Esophagus muscularis mucosa (tissue), 4 donors: Measurements from ENCODE around the gene POLR3F. TPM values are rescaled to one million over a fixed set of nuclear protein-coding genes. Genes with fewer than 3 reads are reported as not detected.

Experiments
- DNase-seq: peaks from one replicate; pipeline ENCODE4 v3.0.0-alpha.2; 2017; ENCODE audit errors: extremely low spot score
- H3K27ac ChIP-seq, 4 donors: fragments of 200-600 bp; sonication (generic); replicated peaks in 1 of 4; 1 replicate in 3 of 4; 2 replicates in 1 of 4; pipeline ENCODE4 v1.5.1; 2016 to 2019; ENCODE audit warnings: mild to moderate bottlenecking in 1 of 4
- H3K27me3 ChIP-seq, 4 donors: fragments of 200-600 bp; sonication (generic); one replicate each; pipeline versions ENCODE4 v1.5.1 to v1.6.0; 2016 to 2019
- H3K36me3 ChIP-seq, 4 donors: fragments of 200-600 bp; sonication (generic); one replicate each; pipeline ENCODE4 v1.5.1; 2016 to 2019
- H3K4me1 ChIP-seq, 4 donors: fragments of 200-600 bp; sonication (generic); one replicate each; pipeline ENCODE4 v1.5.1; 2016 to 2019
- H3K4me3 ChIP-seq, 4 donors: fragments of 200-600 bp; sonication (generic); 1 replicate in 2 of 4; 2 replicates in 2 of 4; pipeline ENCODE4 v1.5.1; 2016 to 2019; ENCODE audit warnings: mild to moderate bottlenecking in 4 of 4, moderate library complexity in 1 of 4
- H3K9me3 ChIP-seq, 4 donors: fragments of 200-600 bp; sonication (generic); 1 replicate in 3 of 4; 2 replicates in 1 of 4; pipeline ENCODE4 v1.5.1; 2016 to 2019
- CTCF ChIP-seq, 3 experiments: fragments of 200-600 bp in 2 of 3; fragments of 450-650 bp in 1 of 3; sonication (generic) in 2 of 3; IDR thresholded peaks; one replicate each; pipeline ENCODE4 v1.5.1; 2017 to 2019; ENCODE audit warnings: antibody characterized with exemption in 3 of 3, mild to moderate bottlenecking in 2 of 3, moderate library complexity in 1 of 3
- EP300 ChIP-seq: sonication (generic); formaldehyde crosslinking; IDR thresholded peaks from one replicate; pipeline ENCODE4 v1.6.1; 2017; ENCODE audit warnings: antibody characterized with exemption
- POLR2A ChIP-seq: fragments of 450-650 bp; IDR thresholded peaks from one replicate; pipeline ENCODE4 v1.6.1; 2017; ENCODE audit warnings: antibody characterized with exemption, moderate library complexity, mild to moderate bottlenecking, low read depth
- POLR2AphosphoS5 ChIP-seq, 2 donors: sonication (generic); formaldehyde crosslinking; IDR thresholded peaks; one replicate each; pipeline ENCODE4 v1.6.1; 2017; ENCODE audit warnings: antibody characterized with exemption in 2 of 2
- WGBS: methylation state at CpG from one replicate; pipeline ENCODE4 v1.1.5; 2018; 5-methylcytosine and 5-hydroxymethylcytosine counted together
- intact Hi-C: fragments of 100-400 bp; cut with DNase I; formaldehyde crosslinking; loops from one replicate; pipeline ENCODE4 v1.15.1; 2023
- total RNA-seq, 4 donors: library from RNA; depleted of rRNA; stranded (reverse); fragments of >200 nt; gene quantifications; one replicate each; pipeline versions ENCODE4 v1.1.0 to v1.2.1, GENCODE V29; 2016

POLR3F gene
- total RNA-seq, 4 donors from 2014 or later, result 9.1 to 13.3 (median 11.0) TPM

GRCh38 chr20:18477821-18478220 lies 10.6 kb downstream of the POLR3F start:
- 85% methylated on average over 1 of the region's 1 CpG for WGBS

GRCh38 chr20:18481596-18481995 lies 14.4 kb downstream of the POLR3F start:
- DNase-seq, result no peak
- intact Hi-C loops, result no loop called here
- Histone ChIP-seq H3K27me3 (no peaks in the 10 kb centered on the region), H3K9me3 (no peaks in the 10 kb centered on the region), H3K4me3 (no peak overlapping the region), H3K27ac (no peak overlapping the region), H3K4me1 (no peaks in the 10 kb centered on the region), H3K36me3 (peaks cover 30 to 95% (median 85%) of the 10 kb centered on the region in 4 donors)
- TF ChIP-seq CTCF (IDR thresholded peaks at IDR 0.05), result no peak
- no peak for TF ChIP-seq POLR2A
- TF ChIP-seq EP300, result no peak
- no peak for TF ChIP-seq POLR2AphosphoS5 (IDR thresholded peaks at IDR 0.05)
- 90% methylated on average over 4 of the region's 4 CpGs for WGBS

More at GRCh38 chr20:18477821-18478220, 10.6 kb downstream of the POLR3F start:
- TF ChIP-seq CTCF (IDR thresholded peaks at IDR 0.05) (no peak), POLR2AphosphoS5 (IDR thresholded peaks at IDR 0.05) (no peak), EP300 (no peak), POLR2A (no peak)
- Histone ChIP-seq H3K36me3 (peaks cover 34 to 98% (median 91%) of the 10 kb centered on the region in 4 donors), H3K9me3 (no peaks in the 10 kb centered on the region), H3K4me1 (no peaks in the 10 kb centered on the region), H3K27ac (no peak overlapping the region), H3K4me3 (no peak overlapping the region), H3K27me3 (no peaks in the 10 kb centered on the region)
- DNase-seq, result no peak
- intact Hi-C loops, result no loop called here

- intact Hi-C loops, result no loop called here
- Histone ChIP-seq H3K27ac (no peak overlapping the region), H3K4me3 (no peak overlapping the region), H3K36me3 (peaks cover 23 to 92% (median 58%) of the 10 kb centered on the region in 4 donors), H3K4me1 (no peaks in the 10 kb centered on the region), H3K27me3 (no peaks in the 10 kb centered on the region), H3K9me3 (no peaks in the 10 kb centered on the region)
- TF ChIP-seq POLR2AphosphoS5 (IDR thresholded peaks at IDR 0.05) (no peak), CTCF (IDR thresholded peaks at IDR 0.05) (no peak), EP300 (no peak), POLR2A (no peak)
- 97% methylated on average over 3 of the region's 3 CpGs for WGBS
- no peak for DNase-seq
Observed at GRCh38 chr20:18488301-18488700, 21.1 kb downstream of the POLR3F start.

GRCh38 chr20:18496042-18496441 lies 28.9 kb downstream of the POLR3F start:
- Histone ChIP-seq H3K27me3 (no peaks in the 10 kb centered on the region), H3K36me3 (peaks cover 4 to 27% (median 13%) of the 10 kb centered on the region in 4 donors), H3K9me3 (no peaks in the 10 kb centered on the region), H3K4me1 (peaks cover 13 to 18% (median 16%) of the 10 kb centered on the region in 4 donors), H3K27ac (peak overlapping the region in 1 of 4 donors; percentile 77), H3K4me3 (peak overlapping the region; percentile 67 to 77 (median 72))
- WGBS, result 11% methylated on average over 7 of the region's 7 CpGs
- DNase-seq, result no peak
- no peak for TF ChIP-seq POLR2A
- TF ChIP-seq CTCF (IDR thresholded peaks at IDR 0.05), result no peak
- TF ChIP-seq POLR2AphosphoS5 (IDR thresholded peaks at IDR 0.05), result no peak
- TF ChIP-seq EP300, result no peak
- intact Hi-C loops, result no loop called here
